ENCODE data around the gene PTTG1IP. TPM values are rescaled to one million over a fixed set of nuclear protein-coding genes. Genes with fewer than 3 reads are reported as not detected.

The PTTG1IP gene
- total and polyA plus RNA-seq, 4 donors, result 163 to 235 (median 222) TPM

GRCh38 chr21:44810779-44811178, 62.7 kb downstream of the PTTG1IP start:
- Histone ChIP-seq H3K9me3 (ENCODE audit: control insufficient read depth, insufficient read depth, low read length) (no peaks in the 10 kb centered on the region), H3K27ac (ENCODE audit: low read depth, low read length) (no peak overlapping the region), H3K27me3 (ENCODE audit: control insufficient read depth, insufficient read depth, low read length) (no peaks in the 10 kb centered on the region), H3K4me1 (ENCODE audit: control insufficient read depth, insufficient read depth, low read length) (peaks cover 8% of the 10 kb centered on the region), H3K4me3 (ENCODE audit: low read depth, low read length) (no peak overlapping the region), H3K36me3 (ENCODE audit: control insufficient read depth, insufficient read depth, low read length) (peaks cover 83% of the 10 kb centered on the region)
- 94% methylated on average over 4 of the region's 6 CpGs for WGBS (ENCODE audit: insufficient coverage)
- DNase-seq (ENCODE audit: low read depth in 4 of 6, low spot score in 6 of 6), result no peak

DNA sequence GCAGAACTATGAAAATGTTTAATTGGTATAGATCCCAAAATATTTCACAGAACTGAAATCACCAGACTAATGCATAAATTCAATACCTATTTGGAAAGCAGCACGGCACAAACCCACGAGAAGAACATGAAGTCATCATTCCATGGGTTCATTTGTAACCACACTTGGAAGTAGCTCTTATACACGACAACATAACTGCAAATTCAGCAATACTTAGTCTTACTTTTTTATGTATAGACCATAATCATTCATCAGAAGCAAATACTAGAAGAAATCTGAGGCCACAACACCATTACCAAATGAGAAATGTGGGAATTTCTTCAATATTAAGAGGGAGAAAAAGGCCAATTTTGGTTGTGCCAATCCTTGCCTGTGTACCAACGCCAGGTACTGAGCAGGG, 67.6 kb downstream of the PTTG1IP start:
- Histone ChIP-seq H3K4me3 (ENCODE audit: low read depth, low read length) (no peak overlapping the region), H3K9me3 (ENCODE audit: control insufficient read depth, insufficient read depth, low read length) (no peaks in the 10 kb centered on the region), H3K36me3 (ENCODE audit: control insufficient read depth, insufficient read depth, low read length) (peaks cover 53% of the 10 kb centered on the region), H3K4me1 (ENCODE audit: control insufficient read depth, insufficient read depth, low read length) (peaks cover 11% of the 10 kb centered on the region), H3K27me3 (ENCODE audit: control insufficient read depth, insufficient read depth, low read length) (no peaks in the 10 kb centered on the region), H3K27ac (ENCODE audit: low read depth, low read length) (no peak overlapping the region)
- no peak for DNase-seq (ENCODE audit: low read depth in 4 of 6, low spot score in 6 of 6)
- WGBS (ENCODE audit: insufficient coverage), result 78% methylated on average over 3 of the region's 4 CpGs

GRCh38 chr21:44805226-44805625, 68.3 kb downstream of the PTTG1IP start:
- H3K27me3 ChIP-seq (ENCODE audit: control insufficient read depth, insufficient read depth, low read length), result no peaks in the 10 kb centered on the region
- H3K36me3 ChIP-seq (ENCODE audit: control insufficient read depth, insufficient read depth, low read length), result peaks cover 46% of the 10 kb centered on the region
- no peak for DNase-seq (ENCODE audit: low read depth in 4 of 6, low spot score in 6 of 6)
- H3K9me3 ChIP-seq (ENCODE audit: control insufficient read depth, insufficient read depth, low read length), result no peaks in the 10 kb centered on the region
- H3K4me1 ChIP-seq (ENCODE audit: control insufficient read depth, insufficient read depth, low read length), result peaks cover 15% of the 10 kb centered on the region
- no peak overlapping the region for H3K4me3 ChIP-seq (ENCODE audit: low read depth, low read length)
- H3K27ac ChIP-seq (ENCODE audit: low read depth, low read length), result no peak overlapping the region
- WGBS (ENCODE audit: insufficient coverage), result 82% methylated on average over 2 of the region's 4 CpGs

DNA sequence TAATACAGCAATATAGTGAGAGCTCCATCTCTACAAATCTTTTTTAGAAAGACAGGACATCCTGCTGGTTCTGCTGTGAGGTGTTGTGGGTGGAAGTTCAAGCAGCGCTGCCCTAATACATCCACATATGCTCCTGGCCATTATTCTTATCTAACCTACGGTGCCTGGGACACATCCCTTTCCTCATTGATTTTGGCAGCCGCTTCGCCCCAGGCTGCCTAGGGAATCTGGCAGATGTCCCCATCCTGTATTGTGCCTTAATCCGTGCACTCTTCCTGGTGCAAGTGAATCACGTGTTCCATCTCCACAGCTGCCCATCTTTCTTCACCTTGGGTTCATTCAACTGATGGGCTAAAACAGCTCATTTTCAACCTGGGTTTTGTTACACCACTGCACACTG, 68.7 kb downstream of the PTTG1IP start:
- Histone ChIP-seq H3K27me3 (ENCODE audit: control insufficient read depth, insufficient read depth, low read length) (no peaks in the 10 kb centered on the region), H3K36me3 (ENCODE audit: control insufficient read depth, insufficient read depth, low read length) (peaks cover 42% of the 10 kb centered on the region), H3K27ac (ENCODE audit: low read depth, low read length) (no peak overlapping the region), H3K4me3 (ENCODE audit: low read depth, low read length) (no peak overlapping the region), H3K4me1 (ENCODE audit: control insufficient read depth, insufficient read depth, low read length) (peaks cover 15% of the 10 kb centered on the region), H3K9me3 (ENCODE audit: control insufficient read depth, insufficient read depth, low read length) (no peaks in the 10 kb centered on the region)
- 59% methylated on average over 5 of the region's 6 CpGs for WGBS (ENCODE audit: insufficient coverage)
- no peak for DNase-seq (ENCODE audit: low read depth in 4 of 6, low spot score in 6 of 6)

GRCh38 chr21:44803651-44804050, 69.8 kb downstream of the PTTG1IP start:
- WGBS (ENCODE audit: insufficient coverage), result 100% methylated on average over 1 of the region's 3 CpGs

GRCh38 chr21:44802396-44803153, 70.9 kb downstream of the PTTG1IP start:
- Histone ChIP-seq H3K4me1 (ENCODE audit: control insufficient read depth, insufficient read depth, low read length) (peaks cover 15% of the 10 kb centered on the region), H3K9me3 (ENCODE audit: control insufficient read depth, insufficient read depth, low read length) (no peaks in the 10 kb centered on the region), H3K36me3 (ENCODE audit: control insufficient read depth, insufficient read depth, low read length) (peaks cover 21% of the 10 kb centered on the region), H3K4me3 (ENCODE audit: low read depth, low read length) (peak overlapping the region; percentile 77), H3K27ac (ENCODE audit: low read depth, low read length) (no peak overlapping the region), H3K27me3 (ENCODE audit: control insufficient read depth, insufficient read depth, low read length) (no peaks in the 10 kb centered on the region)
- 16% methylated on average over 29 of the region's 32 CpGs for WGBS (ENCODE audit: insufficient coverage)
- DNase-seq (ENCODE audit: low read depth in 4 of 6, low spot score in 6 of 6), result no peak

More at GRCh38 chr21:44803651-44804050, 69.8 kb downstream of the PTTG1IP start:
- Histone ChIP-seq H3K27me3 (ENCODE audit: control insufficient read depth, insufficient read depth, low read length) (no peaks in the 10 kb centered on the region), H3K36me3 (ENCODE audit: control insufficient read depth, insufficient read depth, low read length) (peaks cover 32% of the 10 kb centered on the region), H3K4me1 (ENCODE audit: control insufficient read depth, insufficient read depth, low read length) (peaks cover 15% of the 10 kb centered on the region), H3K9me3 (ENCODE audit: control insufficient read depth, insufficient read depth, low read length) (no peaks in the 10 kb centered on the region), H3K4me3 (ENCODE audit: low read depth, low read length) (no peak overlapping the region), H3K27ac (ENCODE audit: low read depth, low read length) (no peak overlapping the region)
- no peak for DNase-seq (ENCODE audit: low read depth in 4 of 6, low spot score in 6 of 6)

GRCh38 chr21:44801468-44802395, 71.8 kb downstream of the PTTG1IP start, which contains the start of gene UBE2G2:
UBE2G2 (minus strand) TSS chr21:44801820; CDS start chr21:44801748, 72 bp downstream.
- peak in 5 of 6 donors; percentile 57 to 95 (median 80) for DNase-seq (ENCODE audit: low read depth in 4 of 6, low spot score in 6 of 6)
- Histone ChIP-seq H3K27me3 (ENCODE audit: control insufficient read depth, insufficient read depth, low read length) (no peaks in the 10 kb centered on the region), H3K9me3 (ENCODE audit: control insufficient read depth, insufficient read depth, low read length) (no peaks in the 10 kb centered on the region), H3K4me3 (ENCODE audit: low read depth, low read length) (peak within 1 kb of the TSS; percentile 77), H3K36me3 (ENCODE audit: control insufficient read depth, insufficient read depth, low read length) (peaks cover 15% of the 10 kb centered on the region), H3K27ac (ENCODE audit: low read depth, low read length) (no peak within 1 kb of the TSS), H3K4me1 (ENCODE audit: control insufficient read depth, insufficient read depth, low read length) (peaks cover 15% of the 10 kb centered on the region)
- under 1% methylated on average over 97 of the region's 97 CpGs for WGBS (ENCODE audit: insufficient coverage)

- Histone ChIP-seq H3K9me3 (ENCODE audit: control insufficient read depth, insufficient read depth, low read length) (no peaks in the 10 kb centered on the region), H3K36me3 (ENCODE audit: control insufficient read depth, insufficient read depth, low read length) (peaks cover 9% of the 10 kb centered on the region), H3K4me3 (ENCODE audit: low read depth, low read length) (peak overlapping the region; percentile 77), H3K27me3 (ENCODE audit: control insufficient read depth, insufficient read depth, low read length) (no peaks in the 10 kb centered on the region), H3K4me1 (ENCODE audit: control insufficient read depth, insufficient read depth, low read length) (peaks cover 15% of the 10 kb centered on the region), H3K27ac (ENCODE audit: low read depth, low read length) (no peak overlapping the region)
- WGBS (ENCODE audit: insufficient coverage), result 1% methylated on average over 17 of the region's 17 CpGs
- DNase-seq (ENCODE audit: low read depth in 4 of 6, low spot score in 6 of 6), result peak in 1 of 6 donors; percentile 53
These were observed 72.5 kb downstream of the PTTG1IP start for GRCh38 chr21:44800971-44801467.

GRCh38 chr21:44800103-44800502, 73.4 kb downstream of the PTTG1IP start:
- H3K4me3 ChIP-seq (ENCODE audit: low read depth, low read length), result no peak overlapping the region
- no peaks in the 10 kb centered on the region for H3K27me3 ChIP-seq (ENCODE audit: control insufficient read depth, insufficient read depth, low read length)
- peaks cover 15% of the 10 kb centered on the region for H3K4me1 ChIP-seq (ENCODE audit: control insufficient read depth, insufficient read depth, low read length)
- 78% methylated on average over 6 of the region's 12 CpGs for WGBS (ENCODE audit: insufficient coverage)
- DNase-seq (ENCODE audit: low read depth in 4 of 6, low spot score in 6 of 6), result peak in 2 of 6 donors; percentile 43 to 44
- no peaks in the 10 kb centered on the region for H3K9me3 ChIP-seq (ENCODE audit: control insufficient read depth, insufficient read depth, low read length)
- H3K36me3 ChIP-seq (ENCODE audit: control insufficient read depth, insufficient read depth, low read length), result peaks cover 2% of the 10 kb centered on the region
- H3K27ac ChIP-seq (ENCODE audit: low read depth, low read length), result no peak overlapping the region
